Osteoblast (primary cell): Measurements from ENCODE around the gene CA7. TPM values are rescaled to one million over a fixed set of nuclear protein-coding genes. Genes with fewer than 3 reads are reported as not detected.

Experiments used
- DNase-seq: peaks from one replicate; pipeline ENCODE4 v3.0.0; 2011; ENCODE audit warnings: low spot score, mixed read lengths; ENCODE audit not compliant: insufficient read length; ENCODE audit errors: missing footprints
- H2AFZ ChIP-seq: 2 replicates; pipeline ENCODE4 v1.6.0; 2011; ENCODE audit warnings: mild to moderate bottlenecking, low read length
- H3K27ac ChIP-seq: 2 replicates; pipeline ENCODE4 v1.5.1; 2011; ENCODE audit warnings: mild to moderate bottlenecking, low read depth, low read length, moderate library complexity
- H3K27me3 ChIP-seq: 2 replicates; pipeline ENCODE4 v1.6.0; 2012; ENCODE audit warnings: mild to moderate bottlenecking, control low read depth, inconsistent platforms, low read length, moderate library complexity; ENCODE audit not compliant: insufficient read depth
- H3K36me3 ChIP-seq: 2 replicates; pipeline ENCODE4 v1.5.1; 2011; ENCODE audit warnings: mild to moderate bottlenecking, low read length, control low read depth, moderate library complexity; ENCODE audit not compliant: insufficient read depth
- H3K4me1 ChIP-seq: 2 replicates; pipeline ENCODE4 v1.5.1; 2011; ENCODE audit warnings: mild to moderate bottlenecking, low read length, control low read depth, moderate library complexity; ENCODE audit not compliant: insufficient read depth
- H3K4me2 ChIP-seq: 2 replicates; pipeline ENCODE4 v1.6.0; 2011; ENCODE audit warnings: mild to moderate bottlenecking, low read length; ENCODE audit not compliant: insufficient read depth
- H3K4me3 ChIP-seq: fragments of 200-600 bp; sonication (generic); 3 replicates; pipeline ENCODE4 v1.5.1; 2012; ENCODE audit warnings: mild to moderate bottlenecking, low read length, inconsistent platforms; ENCODE audit not compliant: insufficient read depth
- H3K79me2 ChIP-seq: 2 replicates; pipeline ENCODE4 v1.6.0; 2012; ENCODE audit warnings: mild to moderate bottlenecking, low read length, control low read depth, inconsistent platforms; ENCODE audit not compliant: insufficient read depth
- H3K9me3 ChIP-seq: 2 replicates; pipeline ENCODE4 v1.5.1; 2011; ENCODE audit warnings: low read depth, low read length, control low read depth
- H4K20me1 ChIP-seq: 2 replicates; pipeline ENCODE4 v1.6.0; 2012; ENCODE audit warnings: mild to moderate bottlenecking, low read length, control low read depth; ENCODE audit not compliant: insufficient read depth
- CTCF ChIP-seq: IDR thresholded peaks from 2 replicates; pipeline ENCODE4 v1.5.1; 2011; ENCODE audit warnings: mild to moderate bottlenecking, low read depth, low read length, moderate library complexity; ENCODE audit errors: extremely low read depth
- total RNA-seq: library from RNA; depleted of rRNA; stranded (reverse); fragments of >200 nt; gene quantifications from 2 replicates; pipeline ENCODE4 v1.2.3, GENCODE V29; 2012

CA7 gene
- total RNA-seq, 1 donor, result not detected

- peaks cover 32% of the 10 kb centered on the region for H3K4me1 ChIP-seq
- no peaks in the 10 kb centered on the region for H3K36me3 ChIP-seq
- peaks cover 4% of the 10 kb centered on the region for H4K20me1 ChIP-seq
- H3K79me2 ChIP-seq, result no peaks in the 10 kb centered on the region
- no peak overlapping the region for H3K27ac ChIP-seq
- H3K4me3 ChIP-seq, result no peak overlapping the region
- TF ChIP-seq CTCF, result no peak
- H2AFZ ChIP-seq, result no peak overlapping the region
- H3K4me2 ChIP-seq, result no peak overlapping the region
- no peaks in the 10 kb centered on the region for H3K27me3 ChIP-seq
- H3K9me3 ChIP-seq, result no peaks in the 10 kb centered on the region
- peak; percentile 76 for DNase-seq
Measured at GRCh38 chr16:66898207-66898606, 54.0 kb downstream of the CA7 start.

- H3K9me3 ChIP-seq, result no peaks in the 10 kb centered on the region
- H4K20me1 ChIP-seq, result peaks cover 4% of the 10 kb centered on the region
- peaks cover 34% of the 10 kb centered on the region for H3K4me1 ChIP-seq
- TF ChIP-seq CTCF, result no peak
- no peaks in the 10 kb centered on the region for H3K36me3 ChIP-seq
- H2AFZ ChIP-seq, result no peak overlapping the region
- DNase-seq, result no peak
- no peak overlapping the region for H3K4me3 ChIP-seq
- H3K27ac ChIP-seq, result no peak overlapping the region
- H3K27me3 ChIP-seq, result no peaks in the 10 kb centered on the region
- H3K79me2 ChIP-seq, result no peaks in the 10 kb centered on the region
- H3K4me2 ChIP-seq, result no peak overlapping the region
Measured at GRCh38 chr16:66898933-66899309, 54.7 kb downstream of the CA7 start.

GRCh38 chr16:66899310-66899944 is 55.2 kb downstream of the CA7 start:
- peak; percentile 61 for DNase-seq
- H3K27ac ChIP-seq, result peak overlapping the region; percentile 32
- H3K79me2 ChIP-seq, result no peaks in the 10 kb centered on the region
- H4K20me1 ChIP-seq, result no peaks in the 10 kb centered on the region
- peaks cover 35% of the 10 kb centered on the region for H3K4me1 ChIP-seq
- H3K9me3 ChIP-seq, result no peaks in the 10 kb centered on the region
- H3K4me2 ChIP-seq, result peak overlapping the region; percentile 40
- TF ChIP-seq CTCF, result no peak
- no peaks in the 10 kb centered on the region for H3K27me3 ChIP-seq
- H2AFZ ChIP-seq, result peak overlapping the region; percentile 38
- H3K4me3 ChIP-seq, result no peak overlapping the region
- no peaks in the 10 kb centered on the region for H3K36me3 ChIP-seq

- Histone ChIP-seq H2AFZ (peak overlapping the region; percentile 38), H3K4me3 (no peak overlapping the region), H3K9me3 (no peaks in the 10 kb centered on the region), H3K36me3 (no peaks in the 10 kb centered on the region), H3K4me2 (peak overlapping the region; percentile 40), H4K20me1 (no peaks in the 10 kb centered on the region), H3K27me3 (no peaks in the 10 kb centered on the region), H3K4me1 (peaks cover 35% of the 10 kb centered on the region), H3K79me2 (no peaks in the 10 kb centered on the region), H3K27ac (peak overlapping the region; percentile 32)
- peak; percentile 93 for DNase-seq
- TF ChIP-seq CTCF, result no peak
Measured at GRCh38 chr16:66899945-66900710, 55.9 kb downstream of the CA7 start.
